H1 (cell line): ENCODE data around the gene CAPN14. TPM values are rescaled to one million over a fixed set of nuclear protein-coding genes. Genes with fewer than 3 reads are reported as not detected.

Source experiments
- CTCF ChIA-PET: fragments of 300-600 bp; sonication (Branson Sonifier 250); formaldehyde crosslinking; loops from one replicate; lab custom pipeline; 2021; ENCODE audit not compliant: partially characterized antibody; lab: Charles Lee
- POLR2A ChIA-PET: fragments of 300-600 bp; sonication (Branson Sonifier 250); formaldehyde crosslinking; loops from one replicate; lab custom pipeline; 2021; ENCODE audit warnings: inconsistent platforms; ENCODE audit not compliant: partially characterized antibody; lab: Charles Lee
- DNase-seq, 2 experiments: peaks; one replicate each; pipeline versions ENCODE4 v3.0.0 to v3.0.0-alpha.2; 2010 to 2022; ENCODE audit warnings: low spot score in 2 of 2, low read depth in 1 of 2, mixed read lengths in 1 of 2
- FAIRE-seq: peaks from 2 replicates; lab custom pipeline; 2011; peaks lifted over from hg19 to GRCh38; lab: Jason Lieb, UNC
- H2AFZ ChIP-seq: 2 replicates; pipeline ENCODE4 v1.8.1; 2012; ENCODE audit warnings: low read length, inconsistent platforms
- H2AK5ac ChIP-seq: 2 replicates; pipeline ENCODE4 v1.6.1; 2013; ENCODE audit warnings: low read depth, low read length
- H2BK120ac ChIP-seq: replicated peaks from 2 replicates; pipeline ENCODE3; 2013; ENCODE audit warnings: low read depth, low read length, inconsistent platforms
- H2BK12ac ChIP-seq: 2 replicates; pipeline ENCODE4 v1.6.1; 2013; ENCODE audit warnings: low read depth, low read length
- H2BK15ac ChIP-seq: 2 replicates; pipeline ENCODE4 v1.6.1; 2013; ENCODE audit warnings: low read length
- H2BK20ac ChIP-seq: 2 replicates; pipeline ENCODE4 v1.6.1; 2013; ENCODE audit warnings: low read length
- H2BK5ac ChIP-seq: 2 replicates; pipeline ENCODE4 v1.6.1; 2013; ENCODE audit warnings: low read depth, low read length
- H3K14ac ChIP-seq: 2 replicates; pipeline ENCODE4 v1.6.1; 2013; ENCODE audit warnings: inconsistent platforms; ENCODE audit not compliant: insufficient read length
- H3K18ac ChIP-seq: 2 replicates; pipeline ENCODE4 v1.6.1; 2013; ENCODE audit warnings: low read length; ENCODE audit errors: extremely low read depth
- H3K23ac ChIP-seq: 2 replicates; pipeline ENCODE4 v1.6.1; 2013; ENCODE audit warnings: inconsistent platforms; ENCODE audit not compliant: insufficient read length
- H3K23me2 ChIP-seq: 2 replicates; pipeline ENCODE4 v1.6.1; 2013; ENCODE audit warnings: low read depth, low read length
- H3K27ac ChIP-seq: 2 replicates; pipeline ENCODE4 v1.6.1; 2011; ENCODE audit warnings: low read depth, low read length, inconsistent platforms
- H3K27me3 ChIP-seq, 4 experiments: replicated peaks in 1 of 4; 1 replicate in 1 of 4; 2 replicates in 3 of 4; pipeline versions ENCODE4 v1.6.1 to v1.8.1; 2011 to 2013; ENCODE audit warnings: low read length in 3 of 4, mild to moderate bottlenecking in 3 of 4, inconsistent platforms in 2 of 4, mixed read lengths in 2 of 4, moderate library complexity in 1 of 4; ENCODE audit not compliant: control insufficient read depth in 3 of 4, insufficient read depth in 3 of 4; ENCODE audit errors: extremely low read depth in 1 of 4
- H3K36me3 ChIP-seq, 4 experiments: 2 replicates each; pipeline versions ENCODE4 v1.6.1 to v1.8.1; 2011 to 2013; ENCODE audit warnings: mild to moderate bottlenecking in 4 of 4, low read length in 3 of 4, moderate library complexity in 2 of 4, control low read depth in 1 of 4, inconsistent platforms in 1 of 4; ENCODE audit not compliant: insufficient read depth in 4 of 4, control insufficient read depth in 2 of 4
- H3K4ac ChIP-seq: replicated peaks from 2 replicates; pipeline ENCODE3; 2013; ENCODE audit warnings: low read length, low read depth, mixed read lengths, inconsistent platforms; ENCODE audit not compliant: insufficient read length
- H3K4me1 ChIP-seq, 4 experiments: replicated peaks in 1 of 4; 1 replicate in 1 of 4; 2 replicates in 3 of 4; pipeline versions ENCODE4 v1.6.1 to v1.8.1; 2011 to 2013; ENCODE audit warnings: low read length in 3 of 4, inconsistent platforms in 2 of 4, mixed read lengths in 1 of 4; ENCODE audit not compliant: insufficient read depth in 4 of 4, control insufficient read depth in 3 of 4
- H3K4me2 ChIP-seq, 2 experiments: 2 replicates each; pipeline versions ENCODE4 v1.6.1 to v1.8.1; 2011 to 2013; ENCODE audit warnings: low read depth in 2 of 2, low read length in 2 of 2, control low read depth in 1 of 2, inconsistent platforms in 1 of 2, mild to moderate bottlenecking in 1 of 2; ENCODE audit not compliant: insufficient read depth in 1 of 2
- H3K4me3 ChIP-seq, 4 experiments: fragments of 200-600, 300-600 bp in 1 of 4; sonication (generic), shearing (Covaris generic), sonication (Bioruptor Twin) in 1 of 4; 2 replicates each; pipeline versions ENCODE4 v1.5.1 to v1.8.1; 2011 to 2016; ENCODE audit warnings: low read length in 4 of 4, low read depth in 3 of 4, control low read depth in 2 of 4, inconsistent platforms in 2 of 4, mild to moderate bottlenecking in 2 of 4, mixed read lengths in 1 of 4, moderate library complexity in 1 of 4; ENCODE audit not compliant: insufficient read depth in 2 of 4; ENCODE audit errors: extremely low read depth in 1 of 4
- H3K56ac ChIP-seq: replicated peaks from 2 replicates; pipeline ENCODE3; 2013; ENCODE audit warnings: low read depth, mild to moderate bottlenecking, mixed read lengths, low read length, inconsistent platforms; ENCODE audit not compliant: insufficient read length
- H3K79me1 ChIP-seq: 2 replicates; pipeline ENCODE4 v1.6.1; 2013; ENCODE audit warnings: low read depth, low read length, control low read depth
- H3K79me2 ChIP-seq, 2 experiments: 2 replicates each; pipeline versions ENCODE4 v1.6.1 to v1.8.1; 2012 to 2013; ENCODE audit warnings: low read length in 2 of 2, mild to moderate bottlenecking in 2 of 2, inconsistent platforms in 1 of 2; ENCODE audit not compliant: insufficient read depth in 2 of 2, control insufficient read depth in 1 of 2
- H3K9ac ChIP-seq, 4 experiments: replicated peaks in 1 of 4; 1 replicate in 1 of 4; 2 replicates in 3 of 4; pipeline versions ENCODE4 v1.6.1 to v1.8.1; 2011 to 2013; ENCODE audit warnings: low read depth in 3 of 4, low read length in 3 of 4, control low read depth in 2 of 4, mild to moderate bottlenecking in 2 of 4, moderate library complexity in 2 of 4, inconsistent platforms in 1 of 4; ENCODE audit errors: extremely low read depth in 1 of 4
- H3K9me3 ChIP-seq, 2 experiments: 2 replicates each; pipeline versions ENCODE4 v1.6.1 to v1.8.1; 2012 to 2013; ENCODE audit warnings: mild to moderate bottlenecking in 2 of 2, moderate library complexity in 2 of 2, control low read depth in 1 of 2, inconsistent platforms in 1 of 2, low read depth in 1 of 2, low read length in 1 of 2, mixed read lengths in 1 of 2; ENCODE audit not compliant: insufficient read depth in 2 of 2
- H4K20me1 ChIP-seq, 2 experiments: replicated peaks in 1 of 2; 2 replicates each; pipeline versions ENCODE3 to v1.8.1; 2011 to 2013; ENCODE audit warnings: inconsistent platforms in 2 of 2, low read length in 2 of 2, mild to moderate bottlenecking in 1 of 2; ENCODE audit not compliant: insufficient read depth in 2 of 2, control insufficient read depth in 1 of 2
- H4K5ac ChIP-seq: 2 replicates; pipeline ENCODE4 v1.6.1; 2013; ENCODE audit warnings: low read length, low read depth, mixed read lengths, inconsistent platforms; ENCODE audit not compliant: insufficient read length
- H4K8ac ChIP-seq: 2 replicates; pipeline ENCODE4 v1.8.0; 2013; ENCODE audit warnings: mild to moderate bottlenecking, moderate library complexity, low read length, inconsistent platforms; ENCODE audit not compliant: insufficient read depth; ENCODE audit errors: extremely low read depth
- H4K91ac ChIP-seq: replicated peaks from 2 replicates; pipeline ENCODE3; 2013; ENCODE audit warnings: low read length, mixed read lengths, inconsistent platforms; ENCODE audit not compliant: insufficient read length
- BCL11A ChIP-seq, 2 experiments: IDR thresholded peaks; one replicate each; pipeline ENCODE4 v1.6.1; 2011; ENCODE audit warnings: low read depth in 2 of 2, low read length in 2 of 2, mild to moderate bottlenecking in 2 of 2
- CBX8 ChIP-seq: fragments of 300-800, 300-1000 bp; sonication (generic); IDR thresholded peaks from 2 replicates; pipeline ENCODE4 v1.7.1; 2016; ENCODE audit warnings: low read depth, low read length, borderline replicate concordance
- CTBP2 ChIP-seq: IDR thresholded peaks from 2 replicates; pipeline ENCODE4 v1.7.0; 2011; ENCODE audit warnings: borderline replicate concordance, mild to moderate bottlenecking, moderate library complexity, mixed read lengths, low read length; ENCODE audit not compliant: insufficient read depth, insufficient read length
- EGR1 ChIP-seq: IDR thresholded peaks from 2 replicates; pipeline ENCODE4 v1.6.1; 2011; ENCODE audit warnings: low read depth, low read length, borderline replicate concordance
- FOSL1 ChIP-seq: IDR thresholded peaks from 2 replicates; pipeline ENCODE4 v1.6.1; 2011; ENCODE audit warnings: mild to moderate bottlenecking, low read depth, low read length, moderate library complexity; ENCODE audit not compliant: insufficient read depth
- SP1 ChIP-seq: IDR thresholded peaks from 2 replicates; pipeline ENCODE4 v1.6.1; 2011; ENCODE audit warnings: low read depth, low read length
- SP4 ChIP-seq: IDR thresholded peaks from 2 replicates; pipeline ENCODE4 v1.6.1; 2012; ENCODE audit warnings: low read length, inconsistent platforms
- TBP ChIP-seq: IDR thresholded peaks from 2 replicates; pipeline ENCODE4 v1.6.1; 2011; ENCODE audit warnings: low read depth, low read length, improper control_type of control experiment
- WGBS, 2 experiments: shearing (Covaris generic) in 1 of 2; methylation state at CpG; one replicate each; pipeline versions ENCODE4 v1.1.6 to v1.1.7; 2013 to 2015; ENCODE audit warnings: low lambda C conversion rate in 2 of 2, mixed read lengths in 2 of 2, inconsistent platforms in 1 of 2, low coverage in 1 of 2, missing lambda C conversion rate in 1 of 2; ENCODE audit not compliant: insufficient replicate concordance in 2 of 2, insufficient coverage in 1 of 2, insufficient read length in 1 of 2; ENCODE audit errors: extremely low coverage in 1 of 2, missing lambda C conversion rate in 1 of 2; 5-methylcytosine and 5-hydroxymethylcytosine counted together
- polyA plus RNA-seq, 7 experiments: library from polyadenylated mRNA; depleted of rRNA in 3 of 7; stranded (reverse) in 5 of 7; unstranded in 2 of 7; fragments of >200 nt in 5 of 7; fragments of 200-250 nt in 2 of 7; gene quantifications; 1 replicate in 5 of 7; 2 replicates in 1 of 7; 4 replicates in 1 of 7; pipeline versions ENCODE4 v1.2.1 to v1.2.3, GENCODE V29; 2011 to 2013; ENCODE audit warnings: missing spikeins in 2 of 7, mixed read lengths in 2 of 7
- total RNA-seq: library from RNA; stranded (reverse); fragmentation: NEBNext Ultra II Directional; extraction: Animal tissue kit (Norgen Biotek cat#: 25700); gene quantifications from 2 replicates; pipeline ENCODE4 v1.2.1, GENCODE V29; 2021
- TF ChIP-seq, protein P1 (sequence below), 3 experiments: IDR thresholded peaks; 1 replicate in 2 of 3; 2 replicates in 1 of 3; pipeline versions ENCODE4 v1.5.1 to v1.6.1; 2011; ENCODE audit warnings: low read length in 3 of 3, mild to moderate bottlenecking in 3 of 3, inconsistent platforms in 2 of 3, low read depth in 1 of 3, moderate library complexity in 1 of 3; ENCODE audit not compliant: insufficient read depth in 1 of 3; ENCODE audit errors: control extremely low read depth in 1 of 3
- TF ChIP-seq, protein P2 (sequence below): IDR thresholded peaks from 2 replicates; pipeline ENCODE4 v1.6.1; 2012; ENCODE audit warnings: inconsistent platforms

CAPN14 gene
- total and polyA plus RNA-seq, 2 of the 8 experiments (the other 6 are each of a cell fraction or from before 2014, with no cell fraction given), result 0.07 TPM; not detected in 1

- peaks cover 2 to 25% (median 9%) of the 10 kb centered on the region in 4 experiments; a peak in 5 of 7 replicates for H3K4me1 ChIP-seq
- H4K8ac ChIP-seq, result no peak overlapping the region
- no peak for FAIRE-seq
- no peak overlapping the region for H2BK5ac ChIP-seq
- POLR2A ChIA-PET, result no interaction called here
- 79% methylated on average over 6 of the region's 6 CpGs; no CpG with 5 or more reads in 1 of the 2 experiments for WGBS, 2 experiments
- no peak overlapping the region for H3K9ac ChIP-seq
- H2AK5ac ChIP-seq, result no peak overlapping the region
- no peak overlapping the region for H2BK15ac ChIP-seq
- H3K27me3 ChIP-seq, result no peaks in the 10 kb centered on the region
- H3K79me2 ChIP-seq, result no peaks in the 10 kb centered on the region
- no peak overlapping the region for H3K27ac ChIP-seq
- H3K14ac ChIP-seq, result no peak overlapping the region
- no peaks in the 10 kb centered on the region for H3K9me3 ChIP-seq
- H2BK12ac ChIP-seq, result no peak overlapping the region
- CTCF ChIA-PET, result interaction anchor here (0.6 to 3.7 kb wide), 10 partner anchors 9 to 418 kb away, joined by 3 to 15 read pairs (median 4); partner anchors contain the start of gene GALNT14
- H3K4ac ChIP-seq, result no peak overlapping the region
- no peak overlapping the region for H3K4me3 ChIP-seq
- no peaks in the 10 kb centered on the region for H3K23me2 ChIP-seq
- no peak overlapping the region for H3K18ac ChIP-seq
- no peak for DNase-seq
- no peak overlapping the region for H2BK20ac ChIP-seq
- H3K56ac ChIP-seq, result no peak overlapping the region
- H4K5ac ChIP-seq, result no peak overlapping the region
- no peak overlapping the region for H4K91ac ChIP-seq
- H4K20me1 ChIP-seq, result no peaks in the 10 kb centered on the region
- H3K4me2 ChIP-seq, result no peak overlapping the region
- no peak overlapping the region for H2AFZ ChIP-seq
- H3K23ac ChIP-seq, result no peak overlapping the region
- H3K36me3 ChIP-seq, result no peaks in the 10 kb centered on the region
- no peak overlapping the region for H2BK120ac ChIP-seq
- no peaks in the 10 kb centered on the region; the same call in none of the 2 replicates for H3K79me1 ChIP-seq
- TF ChIP-seq TBP, result no peak
- TF ChIP-seq, protein P1, sequence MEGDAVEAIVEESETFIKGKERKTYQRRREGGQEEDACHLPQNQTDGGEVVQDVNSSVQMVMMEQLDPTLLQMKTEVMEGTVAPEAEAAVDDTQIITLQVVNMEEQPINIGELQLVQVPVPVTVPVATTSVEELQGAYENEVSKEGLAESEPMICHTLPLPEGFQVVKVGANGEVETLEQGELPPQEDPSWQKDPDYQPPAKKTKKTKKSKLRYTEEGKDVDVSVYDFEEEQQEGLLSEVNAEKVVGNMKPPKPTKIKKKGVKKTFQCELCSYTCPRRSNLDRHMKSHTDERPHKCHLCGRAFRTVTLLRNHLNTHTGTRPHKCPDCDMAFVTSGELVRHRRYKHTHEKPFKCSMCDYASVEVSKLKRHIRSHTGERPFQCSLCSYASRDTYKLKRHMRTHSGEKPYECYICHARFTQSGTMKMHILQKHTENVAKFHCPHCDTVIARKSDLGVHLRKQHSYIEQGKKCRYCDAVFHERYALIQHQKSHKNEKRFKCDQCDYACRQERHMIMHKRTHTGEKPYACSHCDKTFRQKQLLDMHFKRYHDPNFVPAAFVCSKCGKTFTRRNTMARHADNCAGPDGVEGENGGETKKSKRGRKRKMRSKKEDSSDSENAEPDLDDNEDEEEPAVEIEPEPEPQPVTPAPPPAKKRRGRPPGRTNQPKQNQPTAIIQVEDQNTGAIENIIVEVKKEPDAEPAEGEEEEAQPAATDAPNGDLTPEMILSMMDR (IDR thresholded peaks at IDR 0.05; ENCODE audit: control extremely low read depth in 1 of 3, insufficient read depth in 1 of 3, low read depth in 1 of 3, low read length in 3 of 3), result no peak
- no peak for TF ChIP-seq CBX8
- TF ChIP-seq SP1, result no peak
- no peak for TF ChIP-seq BCL11A (IDR thresholded peaks at IDR 0.05; ENCODE audit: low read depth in 2 of 2, low read length in 2 of 2)
- TF ChIP-seq, protein P2, sequence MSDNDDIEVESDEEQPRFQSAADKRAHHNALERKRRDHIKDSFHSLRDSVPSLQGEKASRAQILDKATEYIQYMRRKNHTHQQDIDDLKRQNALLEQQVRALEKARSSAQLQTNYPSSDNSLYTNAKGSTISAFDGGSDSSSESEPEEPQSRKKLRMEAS, result no peak
- no peak for TF ChIP-seq CTBP2
- no peak for TF ChIP-seq SP4
- no peak for TF ChIP-seq FOSL1
- no peak for TF ChIP-seq EGR1
These were observed 87.7 kb downstream of the CAPN14 start for GRCh38 chr2:31129375-31130171.
